HG03378 (cell line): ENCODE data around the gene ROR2.

Experiments
- ATAC-seq: cut with Tn5 transposase; IDR thresholded peaks from one replicate; pipeline ENCODE4 v1.9.1; 2021; ENCODE audit warnings: mild to moderate bottlenecking, moderate library complexity; ENCODE audit not compliant: unreplicated experiment

The ROR2 gene

GRCh38 chr9:91824151-91824550, 125.9 kb downstream of the ROR2 start:
- no peak for ATAC-seq

- no peak for ATAC-seq
Observed at GRCh38 chr9:91820949-91821880, 128.8 kb downstream of the ROR2 start.

- no peak for ATAC-seq
Observed at GRCh38 chr9:91820126-91820750, 129.8 kb downstream of the ROR2 start.

- no peak for ATAC-seq
Observed at GRCh38 chr9:91818647-91819403, 131.2 kb downstream of the ROR2 start.

- ATAC-seq, result no peak
Observed at GRCh38 chr9:91818225-91818585, 131.8 kb downstream of the ROR2 start.

GRCh38 chr9:91817493-91818224, 132.4 kb downstream of the ROR2 start:
- no peak for ATAC-seq

GRCh38 chr9:91817106-91817492, 132.9 kb downstream of the ROR2 start:
- ATAC-seq, result no peak

GRCh38 chr9:91816356-91816755, 133.7 kb downstream of the ROR2 start:
- no peak for ATAC-seq

- ATAC-seq, result no peak
Observed at GRCh38 chr9:91815896-91816295, 134.1 kb downstream of the ROR2 start.

GRCh38 chr9:91814753-91815152, 135.3 kb downstream of the ROR2 start:
- ATAC-seq, result no peak

- no peak for ATAC-seq
Observed at GRCh38 chr9:91814201-91814600, 135.8 kb downstream of the ROR2 start.

GRCh38 chr9:91813176-91813795, 136.7 kb downstream of the ROR2 start:
- no peak for ATAC-seq

- ATAC-seq, result no peak
Observed at GRCh38 chr9:91812191-91812590, 137.8 kb downstream of the ROR2 start.

- no peak for ATAC-seq
Observed at GRCh38 chr9:91811024-91811909, 138.8 kb downstream of the ROR2 start.

GRCh38 chr9:91810286-91810905, 139.6 kb downstream of the ROR2 start:
- no peak for ATAC-seq

- no peak for ATAC-seq
Observed at GRCh38 chr9:91809581-91810285, 140.3 kb downstream of the ROR2 start.

- ATAC-seq, result no peak
Observed at GRCh38 chr9:91807643-91808246, 142.3 kb downstream of the ROR2 start.

- ATAC-seq, result no peak
Observed at GRCh38 chr9:91805031-91805430, 145.0 kb downstream of the ROR2 start.
